ENCODE results near the gene GPC6.

GPC6 gene

GRCh38 chr13:93769101-93769500 lies 542.5 kb downstream of the GPC6 start:
- TF ChIP-seq CTCF (IDR thresholded peaks at IDR 0.05; ENCODE audit: control insufficient read depth, insufficient read depth, low read depth, low read length, missing control alignments): no peak
- no peak for DNase-seq (ENCODE audit: low read depth)
- H3K4me3 ChIP-seq (ENCODE audit: control insufficient read depth, low read depth, low read length): no peak overlapping the region

DNA sequence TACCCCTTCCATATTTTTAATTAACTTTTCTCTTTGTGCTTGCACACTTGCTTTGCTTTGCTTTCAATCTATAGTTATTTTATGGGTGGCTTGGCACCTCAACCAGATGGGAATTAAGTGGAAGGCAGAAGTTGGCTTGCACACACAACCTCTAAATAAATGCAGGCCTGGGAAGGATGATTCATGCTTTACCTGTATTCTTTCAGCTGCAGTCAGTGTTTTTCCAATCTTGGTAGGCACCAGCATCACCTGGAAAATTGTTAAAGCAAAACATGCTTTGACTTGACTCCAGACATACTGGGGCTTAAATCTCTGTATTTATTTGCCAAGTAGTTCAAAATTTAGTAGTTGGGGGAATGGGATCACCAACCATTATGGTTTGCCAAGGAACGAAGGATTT lies 543.0 kb downstream of the GPC6 start:
- no peak for DNase-seq (ENCODE audit: low read depth)
- H3K4me3 ChIP-seq (ENCODE audit: control insufficient read depth, low read depth, low read length): no peak overlapping the region
- no peak for TF ChIP-seq CTCF (IDR thresholded peaks at IDR 0.05; ENCODE audit: control insufficient read depth, insufficient read depth, low read depth, low read length, missing control alignments)

- no peak for DNase-seq (ENCODE audit: low read depth)
- H3K4me3 ChIP-seq (ENCODE audit: control insufficient read depth, low read depth, low read length): no peak overlapping the region
- no peak for TF ChIP-seq CTCF (IDR thresholded peaks at IDR 0.05; ENCODE audit: control insufficient read depth, insufficient read depth, low read depth, low read length, missing control alignments)
Measured at GRCh38 chr13:93771227-93771626, 544.6 kb downstream of the GPC6 start.

DNA sequence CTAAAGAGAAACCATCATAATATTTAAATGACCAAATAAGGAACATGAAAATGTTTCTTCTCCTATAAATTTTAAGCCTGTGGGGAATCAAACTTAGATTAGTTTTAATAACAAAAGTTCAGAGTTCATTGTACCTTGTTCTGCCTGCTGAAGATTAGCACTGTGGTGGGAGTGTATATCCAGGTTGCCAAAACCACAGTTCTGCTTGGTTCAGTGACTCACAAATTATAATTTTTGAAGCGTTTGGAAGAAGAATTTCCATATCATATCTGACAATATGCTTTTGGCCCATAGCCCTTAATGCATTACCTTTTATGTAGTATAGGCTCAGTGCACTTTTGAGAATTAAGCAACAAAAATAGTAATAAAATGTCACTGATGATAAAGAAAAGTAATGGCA lies 545.2 kb downstream of the GPC6 start:
- DNase-seq (ENCODE audit: low read depth): no peak
- no peak overlapping the region for H3K4me3 ChIP-seq (ENCODE audit: control insufficient read depth, low read depth, low read length)
- no peak for TF ChIP-seq CTCF (IDR thresholded peaks at IDR 0.05; ENCODE audit: control insufficient read depth, insufficient read depth, low read depth, low read length, missing control alignments)

GRCh38 chr13:93774506-93774905 lies 547.9 kb downstream of the GPC6 start:
- no peak overlapping the region for H3K4me3 ChIP-seq (ENCODE audit: control insufficient read depth, low read depth, low read length)
- TF ChIP-seq CTCF (IDR thresholded peaks at IDR 0.05; ENCODE audit: control insufficient read depth, insufficient read depth, low read depth, low read length, missing control alignments): no peak
- no peak for DNase-seq (ENCODE audit: low read depth)

- no peak for TF ChIP-seq CTCF (IDR thresholded peaks at IDR 0.05; ENCODE audit: control insufficient read depth, insufficient read depth, low read depth, low read length, missing control alignments)
Measured at GRCh38 chr13:93775027-93775426, 548.4 kb downstream of the GPC6 start.

DNA sequence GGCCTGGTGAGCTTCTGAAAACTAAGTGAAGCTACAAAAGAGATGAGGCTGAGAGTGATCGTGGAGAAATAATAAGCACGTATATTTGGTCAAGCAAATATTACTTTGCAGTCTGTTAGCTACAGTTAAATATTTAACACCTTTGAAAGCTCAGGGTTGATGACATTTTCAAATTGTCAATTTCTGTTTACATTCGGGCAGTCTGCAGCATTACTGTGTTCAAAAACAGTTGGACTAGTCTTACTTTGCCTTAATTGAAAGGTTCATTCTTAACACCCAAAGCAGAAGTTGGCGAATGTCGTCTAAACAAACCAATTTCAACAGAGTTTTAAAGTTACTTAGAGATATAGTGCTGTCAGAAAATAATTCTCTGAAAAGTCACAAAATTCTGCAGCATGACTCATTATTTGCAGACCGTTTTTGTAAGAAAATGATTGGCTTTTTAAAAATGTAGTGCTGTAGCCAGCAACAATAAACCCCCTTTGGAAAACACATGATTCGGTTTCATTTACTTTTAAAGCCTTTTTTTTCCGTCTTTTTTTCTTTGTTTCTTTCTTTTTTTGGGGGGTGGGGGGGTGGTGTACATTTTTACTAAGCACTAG lies 549.0 kb downstream of the GPC6 start:
- peak; percentile 32 for DNase-seq (ENCODE audit: low read depth)
- TF ChIP-seq CTCF (IDR thresholded peaks at IDR 0.05; ENCODE audit: control insufficient read depth, insufficient read depth, low read depth, low read length, missing control alignments): no peak
- H3K4me3 ChIP-seq (ENCODE audit: control insufficient read depth, low read depth, low read length): no peak overlapping the region

More at GRCh38 chr13:93775027-93775426, 548.4 kb downstream of the GPC6 start:
- H3K4me3 ChIP-seq (ENCODE audit: control insufficient read depth, low read depth, low read length): no peak overlapping the region
- no peak for DNase-seq (ENCODE audit: low read depth)
